K562 (cell line): Measurements from ENCODE around the gene HMOX1. TPM values are rescaled to one million over a fixed set of nuclear protein-coding genes. Genes with fewer than 3 reads are reported as not detected.
"Not testable (repeated sequence)": the region's sequence is repeated elsewhere in the genome, so short reads cannot be mapped to it uniquely, and the experiment has no call there.

Source experiments
- ATAC-seq: fragments of 200-7000 bp; cut with Tn5 transposase; 3 replicates; pipeline ENCODE4 v1.9.1; 2020; ENCODE audit warnings: moderate library complexity
- BruUV-seq: library from RNA; stranded (reverse); fragments of 400-500 nt; replicated peaks from 2 replicates; lab custom pipeline; 2021; lab: Mats Ljungman, UMichigan
- CTCF ChIA-PET: fragments of 300-600 bp; formaldehyde crosslinking; extraction: SDS; loops from one replicate; lab custom pipeline; 2021; ENCODE audit warnings: low intra/inter-chr PET ratio; lab: Yijun Ruan, JAX
- POLR2A ChIA-PET: fragments of 300-600, 350-650 bp; sonication (Branson Sonifier 250); formaldehyde crosslinking; extraction: SDS; loops from one replicate; lab custom pipeline; 2021; ENCODE audit warnings: antibody characterized with exemption, inconsistent platforms; lab: Yijun Ruan, JAX
- DNase-seq, 4 experiments: peaks; one replicate each; pipeline versions ENCODE4 v3.0.0 to v3.0.0-alpha.2; 2011 to 2018; ENCODE audit warnings: low spot score in 3 of 4, mixed read lengths in 3 of 4; ENCODE audit errors: extremely low read depth in 1 of 4
- FAIRE-seq: peaks from 2 replicates; lab custom pipeline; 2011; peaks lifted over from hg19 to GRCh38; lab: Jason Lieb, UNC
- H2AFZ ChIP-seq: 2 replicates; pipeline ENCODE4 v1.6.0; 2011; ENCODE audit warnings: low read depth, low read length, control low read depth, inconsistent platforms
- H3K27ac ChIP-seq: fragments of 200-600 bp; 3 replicates; pipeline ENCODE4 v1.8.0; 2011; ENCODE audit warnings: low read depth, mild to moderate bottlenecking, control low read depth, inconsistent platforms, low read length, moderate library complexity, mixed read lengths; ENCODE audit errors: extremely low read depth
- H3K27me3 ChIP-seq, 2 experiments: fragments of 300-600 bp in 1 of 2; 2 replicates in 1 of 2; 3 replicates in 1 of 2; pipeline versions ENCODE4 v1.6.0 to v1.8.0; 2011; ENCODE audit warnings: inconsistent platforms in 2 of 2, low read length in 2 of 2, mild to moderate bottlenecking in 1 of 2, mixed read lengths in 1 of 2, moderate library complexity in 1 of 2; ENCODE audit not compliant: control insufficient read depth in 2 of 2, insufficient read depth in 2 of 2
- H3K36me3 ChIP-seq: fragments of 300-600 bp; 3 replicates; pipeline ENCODE4 v1.8.0; 2011; ENCODE audit warnings: mild to moderate bottlenecking, low read length, inconsistent platforms; ENCODE audit not compliant: control insufficient read depth, insufficient read depth
- H3K4me1 ChIP-seq, 2 experiments: fragments of 200-600 bp in 1 of 2; replicated peaks in 1 of 2; 2 replicates in 1 of 2; 3 replicates in 1 of 2; pipeline versions ENCODE4 v1.5.1 to v1.8.0; 2011; ENCODE audit warnings: inconsistent platforms in 2 of 2, low read length in 2 of 2, mild to moderate bottlenecking in 1 of 2, mixed read lengths in 1 of 2, moderate library complexity in 1 of 2; ENCODE audit not compliant: control insufficient read depth in 2 of 2, insufficient read depth in 2 of 2
- H3K4me2 ChIP-seq: 2 replicates; pipeline ENCODE4 v1.6.1; 2011; ENCODE audit warnings: low read length, control low read depth, inconsistent platforms, mixed read lengths; ENCODE audit not compliant: insufficient read depth
- H3K4me3 ChIP-seq: fragments of 200-600 bp; sonication (generic), shearing (Covaris generic); 2 replicates; pipeline ENCODE4 v1.5.1; 2016; ENCODE audit warnings: control low read depth, inconsistent platforms
- H3K79me2 ChIP-seq: fragments of 200-600 bp; 3 replicates; pipeline ENCODE4 v1.8.0; 2011; ENCODE audit warnings: low read length, inconsistent platforms; ENCODE audit not compliant: control insufficient read depth, insufficient read depth
- H3K9ac ChIP-seq, 2 experiments: 2 replicates each; pipeline versions ENCODE4 v1.6.0 to v1.6.1; 2011; ENCODE audit warnings: low read depth in 2 of 2, low read length in 2 of 2, control low read depth in 1 of 2, inconsistent platforms in 1 of 2, mild to moderate bottlenecking in 1 of 2, mixed read lengths in 1 of 2; ENCODE audit not compliant: insufficient read depth in 1 of 2
- H3K9me1 ChIP-seq: one replicate; pipeline ENCODE4 v1.6.0; 2011; ENCODE audit warnings: inconsistent platforms, mild to moderate bottlenecking, low read length, moderate library complexity; ENCODE audit not compliant: control insufficient read depth, insufficient read depth
- H3K9me3 ChIP-seq: replicated peaks from 2 replicates; pipeline ENCODE4 v1.5.1; 2011; ENCODE audit warnings: low read depth, low read length, inconsistent platforms; ENCODE audit not compliant: control insufficient read depth, insufficient read depth
- H4K20me1 ChIP-seq: replicated peaks from 2 replicates; pipeline ENCODE4 v1.6.1; 2011; ENCODE audit warnings: low read length, inconsistent platforms, mixed read lengths; ENCODE audit not compliant: control insufficient read depth, insufficient read depth
- EGR1 ChIP-seq: fragments of 450-650 bp; conservative IDR thresholded peaks from 2 replicates; pipeline ENCODE4 v1.6.1; 2017; ENCODE audit warnings: mild to moderate bottlenecking
- NFYB ChIP-seq: IDR thresholded peaks from 2 replicates; pipeline ENCODE4 v1.6.1; 2011; ENCODE audit warnings: mild to moderate bottlenecking, moderate library complexity; ENCODE audit not compliant: insufficient read length; ENCODE audit errors: extremely low read depth
- REST ChIP-seq, 2 experiments: fragments of 450-650 bp; formaldehyde crosslinking in 1 of 2; IDR thresholded peaks; 2 replicates each; pipeline versions ENCODE4 v1.4.0 to v1.6.1; 2014 to 2020; ENCODE audit warnings: mild to moderate bottlenecking in 2 of 2, borderline replicate concordance in 1 of 2, low read depth in 1 of 2
- SMC3 ChIP-seq: conservative IDR thresholded peaks from 2 replicates; pipeline ENCODE4 v1.6.1; 2011; ENCODE audit warnings: low read depth, low read length, improper control_type of control experiment; ENCODE audit not compliant: insufficient read depth
- TFE3 ChIP-seq: fragments of 450-650 bp; formaldehyde crosslinking; IDR thresholded peaks from 2 replicates; pipeline ENCODE4 v1.4.0; 2020; ENCODE audit warnings: mild to moderate bottlenecking, mixed read lengths
- ZNF212 ChIP-seq: fragments of 450-650 bp; formaldehyde crosslinking; IDR thresholded peaks from 2 replicates; pipeline ENCODE4 v1.4.0; 2020; ENCODE audit warnings: mild to moderate bottlenecking
- ZNF354B ChIP-seq: fragments of 250-450 bp; sonication (Bioruptor Pico); IDR thresholded peaks from 2 replicates; pipeline ENCODE4 v1.4.0; 2020
- WGBS: fragments of 100-300 bp; shearing (Covaris generic); methylation state at CpG from one replicate; pipeline ENCODE4 v1.1.6; 2016; ENCODE audit warnings: low coverage, mixed read lengths; ENCODE audit not compliant: insufficient coverage; ENCODE audit errors: missing lambda C conversion rate; 5-methylcytosine and 5-hydroxymethylcytosine counted together
- in situ Hi-C: fragments of 300-500 bp; cut with MboI; formaldehyde crosslinking; loops from 4 replicates; pipeline ENCODE4 v1.15.0; 2018; ENCODE audit warnings: inconsistent platforms, mixed read lengths
- intact Hi-C: fragments of 100-400 bp; cut with micrococcal nuclease; formaldehyde crosslinking; loops from 2 replicates; pipeline ENCODE4 v1.14.2; 2022
- polyA plus RNA-seq, 8 experiments: library from polyadenylated mRNA; depleted of rRNA in 4 of 8; stranded (reverse) in 5 of 8; unstranded in 3 of 8; fragments of >200 nt; fragmentation: Nextera tagmentation in 2 of 8; fragmentation: Illumina TruSeq in 1 of 8; extraction: Ambion mirVana in 2 of 8; extraction: Trizol in 1 of 8; gene quantifications; 2 replicates each; pipeline versions ENCODE4 v1.2.1 to v1.2.3, GENCODE V29; 2011 to 2014; ENCODE audit warnings: inconsistent platforms in 1 of 8, missing spikeins in 1 of 8
- total RNA-seq, 7 experiments: library from RNA; depleted of rRNA in 6 of 7; stranded (reverse); fragments of >200 nt in 6 of 7; fragmentation: Illumina TruSeq in 2 of 7; extraction: Trizol in 2 of 7; gene quantifications; 2 replicates each; pipeline versions ENCODE4 v1.2.1 to v1.2.3, GENCODE V29; 2011 to 2021; ENCODE audit warnings: low replicate concordance in 1 of 7

Gene HMOX1
- total and polyA plus RNA-seq, 9 of the 15 experiments (the other 6 are each of a cell fraction or from before 2014, with no cell fraction given): not detected

GRCh38 chr22:35437049-35437448, 56.2 kb downstream of the HMOX1 start (continued):
- peak; percentile 30; the same call in 1 of the 2 replicates for TF ChIP-seq REST (IDR thresholded peaks at IDR 0.05; ENCODE audit: borderline replicate concordance)
- no peak for TF ChIP-seq REST (CRISPR knock-in tag; IDR thresholded peaks at IDR 0.05; ENCODE audit: low read depth)
- no peak for TF ChIP-seq EGR1
- TF ChIP-seq NFYB: peak; percentile 68
- TF ChIP-seq TFE3 (CRISPR knock-in tag): peak; percentile 91
- no peak for TF ChIP-seq ZNF354B (CRISPR knock-in tag)
- TF ChIP-seq SMC3: no peak
- TF ChIP-seq ZNF212 (CRISPR knock-in tag): no peak

GRCh38 chr22:35438673-35439364, 57.9 kb downstream of the HMOX1 start:
- BruUV-seq, H3K9ac ChIP-seq, FAIRE-seq, H3K79me2 ChIP-seq, H4K20me1 ChIP-seq, H3K4me1 ChIP-seq, H3K4me3 ChIP-seq, DNase-seq, H3K36me3 ChIP-seq, H3K4me2 ChIP-seq, H3K9me1 ChIP-seq, H3K9me3 ChIP-seq, ATAC-seq, POLR2A ChIA-PET, CTCF ChIA-PET, H3K27ac ChIP-seq, H2AFZ ChIP-seq, H3K27me3 ChIP-seq, intact Hi-C loops, in situ Hi-C loops: not testable (repeated sequence)
- WGBS: 50% methylated on average over 2 of the region's 3 CpGs
